ENCODE measurements around the gene NHSL2.

Gene NHSL2

GRCh38 chrX:71992711-71993110 lies 82.1 kb downstream of the NHSL2 start:
- no peak for DNase-seq

GRCh38 chrX:71993371-71993770 lies 82.7 kb downstream of the NHSL2 start:
- DNase-seq = no peak

DNA sequence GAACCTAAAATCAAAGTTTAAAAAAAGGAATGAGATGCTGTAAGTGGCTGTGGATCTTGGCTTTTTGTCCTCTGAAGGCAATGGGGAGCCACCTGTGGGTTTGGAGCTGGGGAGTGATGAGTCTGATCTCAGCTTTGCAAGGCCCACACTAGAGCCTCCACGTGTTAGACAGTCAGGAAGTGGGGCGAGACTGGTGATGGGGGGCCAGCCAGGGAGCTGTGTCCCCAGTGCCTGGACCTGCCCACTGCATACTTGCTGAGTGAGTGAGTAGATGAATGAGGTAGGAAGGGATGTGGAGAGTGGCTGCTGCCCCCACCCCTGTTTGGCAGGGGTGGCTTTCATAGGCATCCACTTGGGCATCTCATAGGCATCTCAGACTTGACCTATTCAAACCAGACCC lies 84.0 kb downstream of the NHSL2 start:
- DNase-seq = no peak

DNA sequence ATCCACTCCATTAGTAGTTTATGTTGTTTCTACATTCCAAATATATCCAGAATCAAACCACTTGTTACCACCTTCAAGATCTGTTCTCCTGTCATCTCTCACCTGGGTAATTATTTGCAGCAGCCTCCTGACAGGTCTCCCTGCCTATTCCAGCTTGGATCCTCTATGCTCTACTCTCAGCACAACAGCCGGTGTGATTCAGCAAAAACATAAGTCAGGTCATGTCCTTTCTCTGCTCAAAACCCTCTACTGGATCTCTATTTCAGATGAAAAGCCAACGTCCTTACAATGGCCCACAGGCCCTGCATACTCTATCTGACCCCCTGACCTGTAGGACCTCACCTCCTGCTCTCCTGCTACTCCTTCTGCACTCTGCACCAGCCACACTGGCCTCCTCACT lies 84.5 kb downstream of the NHSL2 start:
- DNase-seq = no peak

DNA sequence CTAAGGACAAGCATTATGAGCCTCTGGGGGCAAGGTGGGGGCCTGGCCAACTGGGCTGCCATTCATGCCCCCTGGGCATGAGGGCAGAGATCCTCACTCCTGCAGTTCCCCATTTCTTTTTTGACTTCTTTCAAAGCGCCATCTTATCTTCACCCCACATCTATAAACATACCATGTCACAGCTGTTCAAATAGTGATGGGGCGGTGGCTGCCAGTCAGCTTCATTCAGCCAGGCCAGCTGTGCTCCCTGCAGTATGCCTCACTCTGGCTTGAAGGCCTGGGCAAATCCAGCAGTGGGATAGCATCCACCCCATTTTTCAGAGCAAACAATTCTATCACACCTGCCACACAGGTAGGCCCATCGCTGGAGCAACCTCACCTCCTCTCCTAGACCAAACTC lies 85.5 kb downstream of the NHSL2 start:
- no peak for DNase-seq

- no peak for DNase-seq
These were observed 86.2 kb downstream of the NHSL2 start for GRCh38 chrX:71996826-71997225.

- DNase-seq = no peak
These were observed 86.7 kb downstream of the NHSL2 start for GRCh38 chrX:71997320-71997719.

GRCh38 chrX:71998836-71999509 lies 88.3 kb downstream of the NHSL2 start:
- DNase-seq = peak; percentile 68

DNA sequence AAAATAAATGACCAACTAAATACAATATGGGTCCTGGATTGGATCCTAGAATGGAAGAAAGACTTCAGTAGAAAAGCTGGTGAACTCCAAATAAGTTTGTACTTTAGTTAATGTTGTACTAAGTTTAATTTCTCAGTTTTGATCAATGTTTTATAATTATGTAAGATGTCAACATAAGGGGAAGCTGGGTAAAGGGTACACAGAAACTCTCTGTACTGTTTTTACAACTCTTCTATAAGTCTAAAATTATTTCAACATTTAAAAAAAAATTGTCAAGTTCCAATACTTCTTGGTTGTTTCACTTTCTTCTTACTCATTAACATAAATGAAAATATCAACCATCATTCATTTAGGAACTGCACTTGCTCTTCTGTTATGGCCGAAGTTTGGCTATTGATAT lies 88.9 kb downstream of the NHSL2 start:
- no peak for DNase-seq

DNA sequence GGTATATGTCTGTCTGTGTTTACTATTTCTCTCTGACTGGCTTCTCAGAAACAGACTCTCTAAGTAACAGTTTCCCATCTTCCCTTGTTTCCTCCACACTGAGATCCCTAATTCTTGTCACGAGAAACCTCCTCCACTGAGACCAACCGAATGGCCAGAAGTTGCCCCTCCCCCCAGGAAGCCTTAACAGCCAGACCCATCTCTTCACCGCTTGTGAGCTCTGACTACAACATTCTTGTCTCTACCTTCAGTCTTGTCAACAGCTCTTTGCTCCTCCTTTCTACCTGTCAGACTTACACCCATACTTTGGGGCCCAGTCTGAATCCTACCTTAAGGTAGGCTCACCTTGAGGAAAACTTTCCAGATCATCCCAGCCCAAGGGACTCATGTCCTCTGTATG lies 90.8 kb downstream of the NHSL2 start:
- no peak for DNase-seq

GRCh38 chrX:72001906-72002305 lies 91.3 kb downstream of the NHSL2 start:
- no peak for DNase-seq

GRCh38 chrX:72002875-72003274 lies 92.2 kb downstream of the NHSL2 start:
- DNase-seq = no peak

- peak; percentile 37 for DNase-seq
These were observed 93.4 kb downstream of the NHSL2 start for GRCh38 chrX:72003811-72004750.

DNA sequence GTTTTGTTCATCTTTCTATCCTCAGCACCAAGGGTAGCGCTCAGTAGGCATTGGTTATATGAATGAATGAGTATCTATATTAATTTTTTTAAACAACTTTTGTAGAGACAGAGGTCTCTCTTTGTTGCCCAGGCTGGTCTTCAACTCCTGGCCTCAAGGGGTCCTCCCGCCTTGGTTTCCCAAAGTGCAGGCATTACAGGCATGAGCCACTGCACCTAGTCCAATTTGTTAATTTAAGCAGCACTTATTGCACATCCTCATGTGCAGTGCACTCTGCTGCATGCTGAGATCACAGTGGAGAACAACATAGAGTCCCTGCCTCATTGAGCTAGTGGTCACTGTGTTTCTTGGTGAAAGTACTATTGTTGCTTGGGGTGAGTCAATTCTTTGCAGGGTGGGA lies 94.4 kb downstream of the NHSL2 start:
- DNase-seq = no peak

DNA sequence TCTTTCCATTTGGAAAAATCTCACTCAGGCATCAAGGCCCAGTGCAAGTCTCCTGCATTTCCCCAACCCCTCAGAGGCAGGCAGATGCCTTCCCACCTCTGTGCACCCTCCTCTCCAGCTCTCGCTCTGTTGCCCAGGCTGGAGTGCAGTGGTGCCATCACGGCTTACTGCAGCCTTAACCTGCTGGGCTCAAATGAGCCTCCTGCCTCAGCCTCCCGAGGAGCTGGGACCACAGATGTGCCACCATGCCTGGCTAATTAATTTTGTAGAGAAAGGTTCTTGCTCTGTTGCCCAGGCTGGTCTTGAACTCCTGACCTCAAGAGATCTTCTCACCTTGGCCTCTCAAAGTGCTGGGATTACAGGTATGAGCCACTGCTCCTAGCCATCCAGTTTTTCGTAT lies 95.8 kb downstream of the NHSL2 start:
- DNase-seq = no peak

DNA sequence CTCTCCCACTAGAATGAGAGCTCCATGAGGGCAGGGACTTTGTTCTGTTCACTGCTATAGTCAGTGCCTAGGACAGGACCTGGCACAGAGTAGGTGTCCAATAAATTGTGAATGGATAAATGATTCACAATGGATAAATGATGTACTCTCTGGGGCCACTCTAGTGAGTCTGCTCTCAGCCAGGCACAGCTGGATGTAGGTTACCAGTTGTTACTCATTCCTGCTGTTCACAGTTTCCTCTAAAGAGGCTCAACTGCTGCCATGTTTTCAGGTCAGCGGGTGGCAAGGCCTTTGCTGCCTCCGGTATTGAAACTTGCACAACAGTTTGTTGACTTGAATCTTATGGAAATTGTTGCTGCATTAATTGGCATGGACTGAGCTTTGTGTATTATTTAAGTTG lies 99.1 kb downstream of the NHSL2 start:
- DNase-seq = no peak

DNA sequence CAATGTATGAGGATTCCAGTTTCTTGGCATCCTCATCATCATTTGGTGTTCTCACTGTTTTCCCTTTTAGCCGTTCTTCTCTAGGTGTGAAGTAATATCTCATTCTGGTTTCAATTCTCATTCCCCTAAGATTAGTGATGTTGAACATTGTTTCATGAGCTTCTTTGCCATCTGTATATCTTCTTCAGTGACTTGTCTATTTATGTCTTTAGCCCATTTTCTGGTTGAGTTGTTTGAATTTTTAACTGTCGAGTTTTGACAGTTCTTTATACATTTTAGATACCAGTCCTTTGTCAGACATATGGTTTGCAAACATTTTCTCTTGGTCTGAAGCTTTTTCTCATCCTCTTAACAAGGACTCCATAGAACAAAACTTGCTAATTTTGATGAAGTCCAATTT lies 101.1 kb downstream of the NHSL2 start:
- DNase-seq = no peak

DNA sequence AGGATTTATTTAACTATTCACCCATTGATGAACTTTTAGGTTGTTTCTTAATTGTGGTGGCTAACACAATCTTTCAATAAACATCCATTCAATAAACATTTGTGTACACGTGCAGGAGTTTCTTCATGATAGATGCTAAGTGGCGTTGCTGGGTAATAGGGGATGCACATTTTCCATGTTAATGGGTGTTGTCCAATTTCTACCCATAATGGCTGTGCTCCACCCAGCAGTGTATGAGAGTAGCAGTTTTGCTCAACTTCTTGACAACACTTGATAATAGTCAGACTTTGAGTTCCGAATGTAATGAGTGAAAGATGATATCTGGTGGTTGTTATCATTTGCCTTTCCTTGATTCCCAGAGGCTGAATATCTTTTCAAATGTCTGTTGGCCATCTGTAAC lies 104.7 kb downstream of the NHSL2 start:
- no peak for DNase-seq

DNA sequence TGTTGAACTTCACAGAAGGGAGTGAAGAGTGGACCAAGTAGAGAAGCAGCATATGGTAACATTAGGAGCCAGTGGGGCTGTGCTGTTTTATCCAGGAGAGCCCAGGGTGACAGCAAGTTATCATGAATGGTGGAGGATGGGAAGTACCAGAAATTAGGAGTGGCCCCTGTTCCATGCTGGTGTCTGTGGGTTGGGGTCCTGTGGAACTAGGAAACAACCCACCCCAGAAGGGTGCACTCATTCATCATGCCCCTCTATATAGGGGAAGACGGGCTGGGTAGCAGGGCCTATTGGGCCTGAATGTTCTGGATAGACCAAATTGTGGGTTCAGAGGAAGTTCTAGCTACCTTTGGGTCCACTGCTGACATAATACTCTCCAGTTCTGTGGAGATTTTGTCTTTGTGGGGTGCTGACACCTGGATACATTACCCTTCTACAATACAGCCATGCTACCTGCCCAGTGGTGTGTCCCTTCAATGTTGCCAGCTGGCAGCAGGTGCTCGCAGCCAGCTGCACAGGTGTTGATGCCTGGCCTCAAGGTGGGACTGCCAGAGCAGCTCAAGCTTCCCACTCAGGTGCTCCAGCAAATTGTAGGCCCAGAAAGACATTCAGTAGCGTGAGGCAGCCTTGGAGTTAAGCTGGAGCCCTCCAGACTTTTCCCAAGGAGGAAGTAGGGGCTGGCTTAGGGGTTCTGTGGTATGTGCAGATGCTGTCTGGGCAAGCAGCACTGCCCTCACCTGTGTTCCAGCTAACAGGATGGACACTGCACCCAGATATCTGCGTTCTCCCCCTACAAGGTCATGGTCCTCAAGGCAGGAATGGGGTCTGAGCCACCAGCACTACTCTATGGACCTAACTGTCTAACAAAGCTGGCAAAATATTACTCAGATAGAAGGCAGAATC lies 106.5 kb downstream of the NHSL2 start:
- DNase-seq = no peak

GRCh38 chrX:72018277-72019112 lies 107.8 kb downstream of the NHSL2 start:
- peak; percentile 87 for DNase-seq

GRCh38 chrX:72019487-72019886 lies 108.8 kb downstream of the NHSL2 start:
- DNase-seq = no peak

DNA sequence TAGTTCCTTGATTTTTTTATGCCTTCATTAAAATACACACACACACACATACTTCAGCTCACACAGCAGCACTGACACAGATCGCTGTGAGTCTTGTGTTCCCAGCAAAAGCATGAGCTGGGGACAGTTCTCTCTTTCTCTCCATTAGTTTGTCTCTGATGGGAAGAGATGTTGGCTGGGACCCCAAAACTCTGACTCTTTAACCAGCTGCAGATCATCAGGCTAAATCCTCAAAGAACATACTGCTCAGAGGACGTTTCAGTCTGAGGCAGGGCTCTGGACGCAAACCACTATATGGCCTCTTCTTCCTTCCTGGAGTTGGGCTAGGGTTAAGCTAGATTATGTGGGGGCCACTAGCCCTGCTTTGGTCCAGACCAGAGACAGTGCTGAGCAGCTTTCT lies 109.6 kb downstream of the NHSL2 start:
- DNase-seq = no peak

All from eye (tissue), 1 donor.